ENCODE data around the gene CATSPER3. TPM values are rescaled to one million over a fixed set of nuclear protein-coding genes. Genes with fewer than 3 reads are reported as not detected.

The CATSPER3 gene
- total RNA-seq, 1 experiment from 2014 or later: 0.57 TPM

GRCh38 chr5:134965271-134965825 lies 2.4 kb upstream of the CATSPER3 start:
- BruUV-seq (replicated peaks): no TSS peak
- Histone ChIP-seq H3K4me3 (no peak overlapping the region), H4K20me1 (ENCODE audit: insufficient read depth) (no peaks in the 10 kb centered on the region), H3K27me3 (ENCODE audit: insufficient read depth, low read depth) (no peaks in the 10 kb centered on the region), H3K9me3 (ENCODE audit: insufficient read depth, low read depth) (no peaks in the 10 kb centered on the region), H3K4me1 (replicated peaks; ENCODE audit: insufficient read depth) (peaks cover 28% of the 10 kb centered on the region), H2AFZ (no peak overlapping the region), H3K4me2 (no peak overlapping the region), H3K27ac (no peak overlapping the region), H3K9me2 (ENCODE audit: insufficient read depth) (no peaks in the 10 kb centered on the region), H3K79me2 (ENCODE audit: low read depth) (no peaks in the 10 kb centered on the region), H3K36me3 (ENCODE audit: low read depth) (no peaks in the 10 kb centered on the region), H3F3A (ENCODE audit: insufficient read depth, low read depth) (peaks cover 24% of the 10 kb centered on the region; the same call in 1 of the 2 replicates)
- ChIA-PET POLR2A (ENCODE audit: unreplicated experiment) (no interaction called here), CTCF (no interaction called here)
- intact Hi-C loops (cut with micrococcal nuclease; ENCODE audit: unreplicated experiment): no loop called here
- no peak for DNase-seq
- TF ChIP-seq, protein P1, sequence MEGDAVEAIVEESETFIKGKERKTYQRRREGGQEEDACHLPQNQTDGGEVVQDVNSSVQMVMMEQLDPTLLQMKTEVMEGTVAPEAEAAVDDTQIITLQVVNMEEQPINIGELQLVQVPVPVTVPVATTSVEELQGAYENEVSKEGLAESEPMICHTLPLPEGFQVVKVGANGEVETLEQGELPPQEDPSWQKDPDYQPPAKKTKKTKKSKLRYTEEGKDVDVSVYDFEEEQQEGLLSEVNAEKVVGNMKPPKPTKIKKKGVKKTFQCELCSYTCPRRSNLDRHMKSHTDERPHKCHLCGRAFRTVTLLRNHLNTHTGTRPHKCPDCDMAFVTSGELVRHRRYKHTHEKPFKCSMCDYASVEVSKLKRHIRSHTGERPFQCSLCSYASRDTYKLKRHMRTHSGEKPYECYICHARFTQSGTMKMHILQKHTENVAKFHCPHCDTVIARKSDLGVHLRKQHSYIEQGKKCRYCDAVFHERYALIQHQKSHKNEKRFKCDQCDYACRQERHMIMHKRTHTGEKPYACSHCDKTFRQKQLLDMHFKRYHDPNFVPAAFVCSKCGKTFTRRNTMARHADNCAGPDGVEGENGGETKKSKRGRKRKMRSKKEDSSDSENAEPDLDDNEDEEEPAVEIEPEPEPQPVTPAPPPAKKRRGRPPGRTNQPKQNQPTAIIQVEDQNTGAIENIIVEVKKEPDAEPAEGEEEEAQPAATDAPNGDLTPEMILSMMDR (conservative IDR thresholded peaks at IDR 0.05): no peak
- no peak for TF ChIP-seq EZH2 (IDR thresholded peaks at IDR 0.05; ENCODE audit: low read depth)

GRCh38 chr5:134968055-134968454 lies 348 bp downstream of the CATSPER3 start:
- intact Hi-C loops (cut with micrococcal nuclease; ENCODE audit: unreplicated experiment): no loop called here

GRCh38 chr5:134969166-134969565 lies 1.5 kb downstream of the CATSPER3 start:
- Histone ChIP-seq H2AFZ (no peak overlapping the region), H3K4me3 (no peak overlapping the region), H3K36me3 (ENCODE audit: low read depth) (no peaks in the 10 kb centered on the region), H3K4me1 (replicated peaks; ENCODE audit: insufficient read depth) (peaks cover 28% of the 10 kb centered on the region), H4K20me1 (ENCODE audit: insufficient read depth) (no peaks in the 10 kb centered on the region), H3K27ac (peak overlapping the region; percentile 54), H3K9me2 (ENCODE audit: insufficient read depth) (no peaks in the 10 kb centered on the region), H3K79me2 (ENCODE audit: low read depth) (no peaks in the 10 kb centered on the region), H3K27me3 (ENCODE audit: insufficient read depth, low read depth) (no peaks in the 10 kb centered on the region), H3K4me2 (peak overlapping the region; percentile 40), H3F3A (ENCODE audit: insufficient read depth, low read depth) (peaks cover 24% of the 10 kb centered on the region; the same call in 1 of the 2 replicates), H3K9me3 (ENCODE audit: insufficient read depth, low read depth) (no peaks in the 10 kb centered on the region)
- no TSS peak for BruUV-seq (replicated peaks)
- TF ChIP-seq EZH2 (IDR thresholded peaks at IDR 0.05; ENCODE audit: low read depth): no peak
- TF ChIP-seq, protein P1 (conservative IDR thresholded peaks at IDR 0.05): no peak
- CTCF ChIA-PET: interaction anchor here (0.6 kb wide), 1 partner anchor 168 kb away, joined by 3 read pairs; no protein-coding TSS in a partner anchor
- DNase-seq: peak in 1 of 2 experiments; percentile 75
- intact Hi-C loops (cut with micrococcal nuclease; ENCODE audit: unreplicated experiment): no loop called here
- POLR2A ChIA-PET (ENCODE audit: unreplicated experiment): no interaction called here

More at GRCh38 chr5:134968055-134968454, 348 bp downstream of the CATSPER3 start:
- Histone ChIP-seq H3K9me2 (ENCODE audit: insufficient read depth) (no peaks in the 10 kb centered on the region), H3K4me2 (peak overlapping the region; percentile 54), H3K4me1 (replicated peaks; ENCODE audit: insufficient read depth) (peaks cover 28% of the 10 kb centered on the region), H4K20me1 (ENCODE audit: insufficient read depth) (no peaks in the 10 kb centered on the region), H3F3A (ENCODE audit: insufficient read depth, low read depth) (peaks cover 24% of the 10 kb centered on the region; the same call in 1 of the 2 replicates), H3K79me2 (ENCODE audit: low read depth) (no peaks in the 10 kb centered on the region), H3K27me3 (ENCODE audit: insufficient read depth, low read depth) (no peaks in the 10 kb centered on the region), H3K4me3 (no peak overlapping the region), H3K9me3 (ENCODE audit: insufficient read depth, low read depth) (no peaks in the 10 kb centered on the region), H3K36me3 (ENCODE audit: low read depth) (no peaks in the 10 kb centered on the region), H2AFZ (no peak overlapping the region), H3K27ac (peak overlapping the region; percentile 64)
- ChIA-PET CTCF (no interaction called here), POLR2A (ENCODE audit: unreplicated experiment) (interaction anchor here (0.6 kb wide), 1 partner anchor 80 kb away, joined by 5 read pairs; no protein-coding TSS in a partner anchor)
- peak; percentile 32 to 89 for DNase-seq
- no peak for TF ChIP-seq EZH2 (IDR thresholded peaks at IDR 0.05; ENCODE audit: low read depth)
- no TSS peak for BruUV-seq (replicated peaks)

All from PC-9 (cell line).